Right lobe of liver (tissue), 4 donors: ENCODE results near the gene MTHFD1L.

Source experiments
- POLR2A ChIP-seq: fragments of 450-650 bp; IDR thresholded peaks from one replicate; pipeline ENCODE4 v1.6.1; 2017; ENCODE audit warnings: antibody characterized with exemption, mild to moderate bottlenecking
- TF ChIP-seq, protein P1 (sequence below), 4 donors: fragments of 200-600 bp in 3 of 4; fragments of 450-650 bp in 1 of 4; IDR thresholded peaks; one replicate each; pipeline versions ENCODE4 v1.5.1 to v1.8.0; 2016 to 2022; ENCODE audit warnings: antibody characterized with exemption in 4 of 4, mild to moderate bottlenecking in 2 of 4
- donor health status: DM: no; HTN: no; CAD: no.
- donor health status: DM: no; HTN: no; CAD: no.
- donor health status: DM: no; HTN: yes; CAD: no.

DNA sequence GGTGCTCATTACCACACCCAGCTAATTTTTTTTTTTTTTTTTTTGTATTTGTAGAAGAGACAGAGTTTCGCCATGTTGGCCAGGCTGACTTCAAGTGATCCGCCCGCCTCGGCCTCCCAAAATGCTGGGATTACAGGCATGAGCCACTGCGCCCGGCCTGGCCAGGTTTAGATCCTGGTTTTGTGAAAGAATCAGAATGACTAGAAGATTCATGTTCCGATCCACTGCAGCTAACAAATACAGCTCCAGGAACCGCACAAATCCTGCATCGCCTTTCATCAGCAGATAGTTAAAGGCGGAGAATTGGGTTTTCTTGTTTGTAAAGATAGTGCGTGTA, 223.1 kb downstream of the MTHFD1L start:
- TF ChIP-seq, protein P1, sequence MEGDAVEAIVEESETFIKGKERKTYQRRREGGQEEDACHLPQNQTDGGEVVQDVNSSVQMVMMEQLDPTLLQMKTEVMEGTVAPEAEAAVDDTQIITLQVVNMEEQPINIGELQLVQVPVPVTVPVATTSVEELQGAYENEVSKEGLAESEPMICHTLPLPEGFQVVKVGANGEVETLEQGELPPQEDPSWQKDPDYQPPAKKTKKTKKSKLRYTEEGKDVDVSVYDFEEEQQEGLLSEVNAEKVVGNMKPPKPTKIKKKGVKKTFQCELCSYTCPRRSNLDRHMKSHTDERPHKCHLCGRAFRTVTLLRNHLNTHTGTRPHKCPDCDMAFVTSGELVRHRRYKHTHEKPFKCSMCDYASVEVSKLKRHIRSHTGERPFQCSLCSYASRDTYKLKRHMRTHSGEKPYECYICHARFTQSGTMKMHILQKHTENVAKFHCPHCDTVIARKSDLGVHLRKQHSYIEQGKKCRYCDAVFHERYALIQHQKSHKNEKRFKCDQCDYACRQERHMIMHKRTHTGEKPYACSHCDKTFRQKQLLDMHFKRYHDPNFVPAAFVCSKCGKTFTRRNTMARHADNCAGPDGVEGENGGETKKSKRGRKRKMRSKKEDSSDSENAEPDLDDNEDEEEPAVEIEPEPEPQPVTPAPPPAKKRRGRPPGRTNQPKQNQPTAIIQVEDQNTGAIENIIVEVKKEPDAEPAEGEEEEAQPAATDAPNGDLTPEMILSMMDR (IDR thresholded peaks at IDR 0.05): no peak
- TF ChIP-seq POLR2A: no peak
